IPS DF 6.9 (cell line): ENCODE measurements around the gene OTOGL.
"Not testable (repeated sequence)": the region's sequence is repeated elsewhere in the genome, so short reads cannot be mapped to it uniquely, and the experiment has no call there.

Experiments
- DNase-seq: peaks from one replicate; pipeline ENCODE4 v3.0.0-alpha.2; 2013; ENCODE audit warnings: low read depth, low spot score
- H3K27ac ChIP-seq: one replicate; pipeline ENCODE4 v1.5.1; 2013; ENCODE audit warnings: low read length, control low read depth
- H3K27me3 ChIP-seq: 2 replicates; pipeline ENCODE4 v1.6.1; 2013; ENCODE audit warnings: mild to moderate bottlenecking, low read length; ENCODE audit not compliant: control insufficient read depth, insufficient read depth
- H3K36me3 ChIP-seq: 2 replicates; pipeline ENCODE4 v1.6.1; 2013; ENCODE audit warnings: low read length; ENCODE audit not compliant: control insufficient read depth, insufficient read depth
- H3K4me1 ChIP-seq: 2 replicates; pipeline ENCODE4 v1.6.1; 2013; ENCODE audit warnings: low read length; ENCODE audit not compliant: control insufficient read depth, insufficient read depth
- H3K4me3 ChIP-seq: 2 replicates; pipeline ENCODE4 v1.5.1; 2013; ENCODE audit warnings: mild to moderate bottlenecking, low read length
- H3K9me3 ChIP-seq: 2 replicates; pipeline ENCODE4 v1.6.1; 2013; ENCODE audit warnings: low read length, inconsistent platforms; ENCODE audit not compliant: control insufficient read depth, insufficient read depth
- WGBS: extraction: QIAGEN DNeasy Blood & Tissue Kit; methylation state at CpG from one replicate; pipeline ENCODE4 v1.1.7; 2013; ENCODE audit warnings: mixed read lengths, missing lambda C conversion rate; ENCODE audit not compliant: insufficient read length, insufficient coverage; 5-methylcytosine and 5-hydroxymethylcytosine counted together

The OTOGL gene

DNA sequence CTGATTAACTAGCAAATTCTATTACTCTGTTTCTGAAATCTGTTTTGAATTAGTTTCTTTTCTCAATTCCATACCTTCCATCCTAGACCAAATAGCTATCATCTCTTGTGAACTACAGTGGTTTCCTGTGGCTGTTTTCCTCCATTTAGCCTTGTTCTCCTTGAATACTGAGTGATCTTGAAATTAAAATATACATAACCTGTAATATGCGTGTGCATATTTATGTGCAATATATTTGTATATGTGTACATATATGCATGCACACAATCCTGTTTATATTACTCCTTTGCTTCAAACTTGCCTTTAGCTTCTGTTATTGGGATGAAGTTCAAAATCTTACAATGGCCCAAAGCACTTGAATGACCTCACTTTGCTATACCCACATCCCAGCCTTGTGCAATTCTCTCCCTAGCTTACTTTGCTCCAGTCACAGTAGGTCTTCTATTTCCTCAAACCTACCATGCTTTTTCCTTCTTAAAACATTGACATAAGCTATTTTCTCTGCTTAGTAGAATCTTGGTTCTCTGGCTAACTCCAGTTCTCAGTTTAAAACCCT, 99.5 kb downstream of the OTOGL start:
- WGBS: no CpG with 5 or more reads among the region's 1 CpG
- no peaks in the 10 kb centered on the region for H3K9me3 ChIP-seq
- DNase-seq: no peak
- no peak overlapping the region for H3K27ac ChIP-seq
- no peaks in the 10 kb centered on the region; the same call in 1 of the 2 replicates for H3K4me1 ChIP-seq
- no peaks in the 10 kb centered on the region for H3K36me3 ChIP-seq
- H3K27me3 ChIP-seq: no peaks in the 10 kb centered on the region
- no peak overlapping the region for H3K4me3 ChIP-seq

DNA sequence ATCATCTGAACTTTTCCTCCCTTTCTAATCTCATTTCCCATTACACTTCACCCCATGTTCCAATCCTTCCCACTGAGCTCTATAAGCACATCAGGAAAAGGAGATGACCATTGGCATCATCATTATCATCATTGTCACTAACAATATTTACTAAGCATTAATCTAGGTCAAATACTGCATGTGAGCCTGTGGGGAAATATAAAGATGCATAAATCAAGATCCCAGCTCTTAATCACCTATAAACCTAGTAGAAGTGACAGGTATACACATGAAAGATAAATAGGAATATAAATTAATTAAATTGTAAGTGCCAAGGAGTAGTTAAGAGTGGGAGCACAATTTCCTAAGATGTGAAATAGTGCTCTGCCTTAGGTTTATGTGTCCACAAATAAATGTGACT, 100.6 kb downstream of the OTOGL start:
- Histone ChIP-seq H3K27ac (no peak overlapping the region), H3K4me1 (no peaks in the 10 kb centered on the region; the same call in 1 of the 2 replicates), H3K27me3 (no peaks in the 10 kb centered on the region), H3K36me3 (no peaks in the 10 kb centered on the region), H3K4me3 (no peak overlapping the region), H3K9me3 (no peaks in the 10 kb centered on the region)
- DNase-seq: no peak

DNA sequence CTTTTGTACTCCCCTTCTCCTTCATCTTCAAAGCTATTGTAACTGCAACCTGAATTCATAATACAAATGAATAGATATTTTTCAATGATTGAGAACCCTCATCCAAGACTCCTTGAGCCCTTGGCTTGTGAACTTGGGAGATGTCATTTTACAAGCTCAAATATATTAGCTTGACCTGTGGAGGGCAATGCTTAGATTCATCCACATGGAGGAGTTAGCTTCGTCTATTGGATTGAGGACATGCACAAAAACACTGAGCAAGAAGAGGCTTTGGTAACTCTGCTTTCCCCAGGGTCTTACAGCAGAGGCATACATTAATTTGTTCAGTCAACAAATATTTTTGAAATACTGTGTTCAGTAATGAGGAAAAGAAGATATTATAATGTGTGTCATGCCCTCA, 101.1 kb downstream of the OTOGL start:
- Histone ChIP-seq H3K36me3 (no peaks in the 10 kb centered on the region), H3K27ac (no peak overlapping the region), H3K27me3 (no peaks in the 10 kb centered on the region), H3K4me3 (no peak overlapping the region), H3K9me3 (no peaks in the 10 kb centered on the region), H3K4me1 (no peaks in the 10 kb centered on the region; the same call in 1 of the 2 replicates)
- DNase-seq: no peak
- no CpG with 5 or more reads among the region's 1 CpG for WGBS

DNA sequence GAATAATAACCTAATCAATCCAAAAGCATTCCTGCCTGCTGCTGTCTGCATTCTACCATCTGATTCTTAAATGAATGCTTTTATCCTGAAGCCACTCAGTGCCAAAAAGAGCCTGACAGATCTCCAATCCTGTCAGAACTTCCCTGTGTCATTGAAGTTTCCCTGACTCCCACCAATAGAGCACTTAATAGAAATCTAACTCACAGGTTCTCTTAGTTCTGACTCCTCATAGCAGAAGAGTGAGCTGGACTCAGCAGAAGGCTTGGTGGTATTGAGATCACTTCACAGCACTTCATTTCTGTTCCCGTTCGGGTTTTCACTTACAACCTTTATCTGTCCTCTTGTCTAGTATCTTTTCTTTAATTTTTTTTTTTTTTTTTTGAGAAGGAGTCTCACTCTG, 102.6 kb downstream of the OTOGL start:
- Histone ChIP-seq H3K9me3 (no peaks in the 10 kb centered on the region), H3K27ac (no peak overlapping the region), H3K36me3 (no peaks in the 10 kb centered on the region), H3K27me3 (no peaks in the 10 kb centered on the region), H3K4me3 (no peak overlapping the region), H3K4me1 (no peaks in the 10 kb centered on the region; the same call in 1 of the 2 replicates)
- no CpG with 5 or more reads among the region's 2 CpGs for WGBS
- no peak for DNase-seq

DNA sequence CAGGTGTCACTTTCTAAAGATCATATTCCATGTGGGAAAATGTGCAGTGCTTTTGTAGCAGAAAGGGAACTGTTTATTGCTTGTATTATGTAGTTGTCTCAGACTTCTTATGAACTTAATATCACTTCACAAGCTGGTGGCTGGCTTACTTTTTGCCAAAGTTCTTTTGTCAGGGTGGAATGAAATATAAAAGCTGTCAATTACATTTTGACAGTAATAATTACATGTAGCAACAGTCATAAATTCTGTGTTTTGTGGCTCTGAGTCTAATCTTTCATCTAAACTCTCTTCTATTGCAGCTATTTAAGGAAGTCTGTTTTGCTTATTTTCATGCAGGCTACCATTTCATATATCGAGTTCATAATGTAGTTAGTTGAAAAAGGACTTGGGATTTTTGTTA, 106.6 kb downstream of the OTOGL start:
- Histone ChIP-seq H3K4me3 (no peak overlapping the region), H3K4me1 (no peaks in the 10 kb centered on the region; the same call in 1 of the 2 replicates), H3K27me3 (no peaks in the 10 kb centered on the region), H3K27ac (no peak overlapping the region), H3K36me3 (no peaks in the 10 kb centered on the region), H3K9me3 (no peaks in the 10 kb centered on the region)
- no peak for DNase-seq
- no CpG with 5 or more reads among the region's 1 CpG for WGBS

DNA sequence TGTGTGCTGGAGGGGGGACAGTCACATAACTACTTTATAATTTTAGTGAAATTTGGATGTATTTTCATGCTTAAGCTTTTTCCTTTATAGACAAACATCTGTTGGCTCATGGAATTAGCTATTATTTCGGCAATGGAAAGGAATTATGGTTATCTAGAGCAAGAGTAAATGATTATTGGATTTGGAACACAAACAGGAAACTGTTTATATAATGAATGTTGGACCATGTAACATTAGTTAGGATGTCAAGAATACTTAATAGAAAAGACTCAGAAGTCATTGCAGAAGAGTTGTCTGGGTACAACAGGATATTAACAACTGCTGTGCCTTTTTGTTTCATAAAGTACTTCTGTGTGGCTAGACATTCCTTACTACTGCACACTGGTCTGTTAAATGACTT, 108.7 kb downstream of the OTOGL start:
- H3K4me1 ChIP-seq: no peaks in the 10 kb centered on the region
- no peak for DNase-seq
- no peak overlapping the region for H3K4me3 ChIP-seq
- no peak overlapping the region for H3K27ac ChIP-seq
- no CpG with 5 or more reads among the region's 1 CpG for WGBS
- H3K27me3 ChIP-seq: no peaks in the 10 kb centered on the region
- no peaks in the 10 kb centered on the region for H3K9me3 ChIP-seq
- no peaks in the 10 kb centered on the region for H3K36me3 ChIP-seq

DNA sequence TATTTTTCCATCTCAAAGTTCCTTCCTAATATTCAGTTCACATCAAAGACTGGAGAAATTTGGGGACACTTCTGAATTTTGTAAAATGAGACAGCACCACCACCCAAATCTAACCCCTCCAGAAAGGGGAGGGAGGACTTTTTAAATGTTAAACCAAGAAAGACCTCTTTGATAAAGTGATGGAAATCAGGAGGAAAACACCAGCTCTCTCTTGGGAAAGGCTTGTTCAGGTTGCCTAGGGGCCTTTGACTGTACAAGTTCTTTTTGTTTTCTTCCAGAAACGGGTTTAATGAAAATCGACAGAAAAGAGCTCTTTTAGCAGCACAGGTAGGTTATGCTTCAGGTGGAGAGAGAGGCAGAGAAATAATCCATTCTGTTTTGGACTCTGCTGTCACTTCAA, 112.3 kb downstream of the OTOGL start:
- WGBS: no CpG with 5 or more reads among the region's 2 CpGs
- Histone ChIP-seq H3K27me3 (no peaks in the 10 kb centered on the region), H3K36me3 (no peaks in the 10 kb centered on the region), H3K9me3 (no peaks in the 10 kb centered on the region), H3K4me3 (no peak overlapping the region), H3K27ac (no peak overlapping the region), H3K4me1 (no peaks in the 10 kb centered on the region)
- no peak for DNase-seq

DNA sequence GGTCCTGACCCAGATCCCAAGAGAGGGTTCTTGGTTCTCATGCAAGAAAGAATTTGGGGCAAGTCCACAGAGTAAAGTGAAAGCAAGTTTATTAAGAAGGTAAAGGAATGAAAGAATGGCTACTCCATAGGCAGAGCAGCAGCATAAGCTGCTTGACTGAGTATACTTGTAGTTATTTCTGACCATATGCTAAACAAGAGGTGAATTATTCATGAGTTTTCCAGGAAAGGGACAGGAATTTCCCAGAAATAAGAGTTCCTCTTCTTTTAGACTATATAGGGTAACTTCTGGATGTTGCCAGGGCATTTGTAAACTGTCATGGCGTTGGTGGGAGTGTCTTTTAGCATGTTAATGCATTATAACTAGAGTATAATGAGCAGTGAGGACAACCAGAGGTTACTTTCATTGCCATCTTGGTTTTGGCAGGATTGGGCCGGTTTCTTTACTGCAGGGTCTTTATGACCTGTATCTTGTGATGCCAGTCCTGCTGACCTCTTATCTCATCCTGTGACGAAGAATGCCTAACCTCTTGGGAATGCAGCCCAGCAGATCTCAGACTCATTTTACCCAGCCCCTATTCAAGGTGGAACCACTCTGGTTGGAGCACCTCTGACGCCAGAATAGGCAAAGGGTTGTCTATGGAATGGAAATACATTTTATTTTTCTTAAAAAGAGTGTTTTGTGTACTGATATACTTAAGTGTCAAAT, 113.8 kb downstream of the OTOGL start:
- Histone ChIP-seq H3K9me3 (no peaks in the 10 kb centered on the region), H3K4me3 (no peak overlapping the region), H3K27me3 (no peaks in the 10 kb centered on the region), H3K4me1 (peaks cover 2% of the 10 kb centered on the region; the same call in 1 of the 2 replicates), H3K27ac (no peak overlapping the region), H3K36me3 (no peaks in the 10 kb centered on the region)
- no peak for DNase-seq
- WGBS: no CpG with 5 or more reads among the region's 4 CpGs

DNA sequence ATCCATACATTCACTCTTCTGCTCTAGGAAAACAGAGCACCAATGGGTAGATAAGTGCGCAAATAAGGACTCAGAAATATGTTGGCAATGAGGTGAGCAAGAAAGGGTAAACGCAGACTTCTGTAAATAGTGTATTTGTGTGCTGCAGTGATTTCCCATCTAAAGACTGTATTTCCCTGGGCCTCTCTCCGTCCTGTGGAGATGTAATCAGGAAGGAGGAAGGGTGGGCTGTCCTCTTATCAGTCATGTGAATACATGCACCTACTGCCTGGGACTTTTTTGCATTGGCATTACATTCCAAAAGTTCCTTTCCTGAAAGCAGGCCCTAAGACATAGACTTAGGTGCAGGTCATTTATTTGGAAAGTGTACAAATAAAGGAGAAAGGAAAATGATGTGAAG, 114.5 kb downstream of the OTOGL start:
- no peak overlapping the region for H3K27ac ChIP-seq
- H3K27me3 ChIP-seq: no peaks in the 10 kb centered on the region
- DNase-seq: no peak
- no CpG with 5 or more reads among the region's 3 CpGs for WGBS
- no peaks in the 10 kb centered on the region for H3K9me3 ChIP-seq
- H3K36me3 ChIP-seq: no peaks in the 10 kb centered on the region
- peaks cover 2% of the 10 kb centered on the region; the same call in 1 of the 2 replicates for H3K4me1 ChIP-seq
- no peak overlapping the region for H3K4me3 ChIP-seq

DNA sequence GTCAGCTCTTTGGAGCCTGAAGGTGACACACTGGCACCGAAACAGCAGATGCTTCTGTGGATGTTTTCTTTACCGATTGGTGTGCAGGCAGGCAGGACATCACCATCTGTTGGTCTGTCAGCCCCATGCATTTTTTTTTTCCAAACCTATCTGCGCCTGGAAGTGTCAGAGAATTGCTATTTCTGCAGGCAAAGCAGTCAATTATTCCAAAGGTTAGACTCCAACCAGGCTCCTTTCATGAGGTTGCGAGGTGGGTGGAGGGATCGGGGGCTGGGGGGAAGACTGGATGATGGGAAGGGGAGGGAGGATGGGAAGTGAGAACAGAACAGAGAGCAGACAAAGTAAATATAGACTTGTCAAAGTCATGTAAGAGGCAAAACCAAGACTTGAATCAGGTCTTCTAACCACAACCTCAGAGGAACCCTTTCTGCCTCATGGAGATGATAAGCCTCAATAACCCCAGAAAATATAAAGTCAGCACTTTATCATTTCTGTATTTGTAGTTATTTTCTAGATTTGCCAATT, 117.7 kb downstream of the OTOGL start:
- H3K9me3 ChIP-seq: no peaks in the 10 kb centered on the region
- peaks cover 2% of the 10 kb centered on the region; the same call in 1 of the 2 replicates for H3K4me1 ChIP-seq
- H3K27ac ChIP-seq: no peak overlapping the region
- WGBS: no CpG with 5 or more reads among the region's 5 CpGs
- no peaks in the 10 kb centered on the region for H3K27me3 ChIP-seq
- no peaks in the 10 kb centered on the region for H3K36me3 ChIP-seq
- no peak for DNase-seq
- H3K4me3 ChIP-seq: no peak overlapping the region

DNA sequence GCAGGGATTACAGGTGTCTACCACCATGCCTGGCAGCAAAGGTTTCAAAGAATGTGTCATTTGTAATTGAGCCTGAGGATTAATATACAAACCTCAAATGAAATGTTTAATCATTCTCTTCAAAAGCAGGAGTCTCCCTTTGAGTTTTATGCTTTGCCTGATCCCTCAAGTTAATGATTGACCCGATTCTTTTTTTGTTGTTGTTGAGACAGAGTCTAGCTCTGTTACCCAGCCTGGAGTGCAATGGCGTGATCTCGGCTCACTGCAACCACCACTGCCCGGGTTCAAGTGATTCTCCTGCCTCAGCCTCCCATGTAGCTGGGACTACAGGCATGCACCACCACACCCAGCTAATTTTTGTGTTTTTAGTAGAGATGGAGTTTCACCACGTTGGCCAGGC, 119.6 kb downstream of the OTOGL start:
- H3K4me3 ChIP-seq, H3K4me1 ChIP-seq, H3K36me3 ChIP-seq, DNase-seq, H3K27ac ChIP-seq, H3K9me3 ChIP-seq, H3K27me3 ChIP-seq: not testable (repeated sequence)
- no CpG with 5 or more reads among the region's 5 CpGs for WGBS
